SK-N-SH (cell line): ENCODE results near the gene KREMEN2.

Source experiments
- CTCF ChIP-seq: fragments of 200-600 bp; sonication (generic); IDR thresholded peaks from 2 replicates; pipeline ENCODE4 v1.6.1; 2017; ENCODE audit warnings: antibody characterized with exemption, mild to moderate bottlenecking, moderate library complexity
- EP300 ChIP-seq, 2 experiments: IDR thresholded peaks; 2 replicates each; pipeline versions ENCODE4 v1.4.0 to v1.6.1; 2012; ENCODE audit warnings: borderline replicate concordance in 1 of 2, low read depth in 1 of 2, low read length in 1 of 2
- MXI1 ChIP-seq: IDR thresholded peaks from 2 replicates; pipeline ENCODE4 v1.6.1; 2012; ENCODE audit warnings: mild to moderate bottlenecking, low read depth, low read length, improper control_type of control experiment
- NFIC ChIP-seq: IDR thresholded peaks from 2 replicates; pipeline ENCODE4 v1.4.0; 2012; ENCODE audit warnings: borderline replicate concordance
- USF2 ChIP-seq: fragments of 150-350 bp; IDR thresholded peaks from 2 replicates; pipeline ENCODE4 v1.6.1; 2017; ENCODE audit warnings: antibody characterized with exemption, low read length, low read depth, borderline replicate concordance

- TF ChIP-seq CTCF (no peak), EP300 (IDR thresholded peaks at IDR 0.05; ENCODE audit: borderline replicate concordance in 1 of 2, low read depth in 1 of 2, low read length in 1 of 2) (no peak), NFIC (no peak), USF2 (no peak), MXI1 (no peak)
Measured at GRCh38 chr16:2953706-2954627, 10.1 kb upstream of the KREMEN2 start.
